ENCODE data around the gene LUZP2.

The LUZP2 gene

DNA sequence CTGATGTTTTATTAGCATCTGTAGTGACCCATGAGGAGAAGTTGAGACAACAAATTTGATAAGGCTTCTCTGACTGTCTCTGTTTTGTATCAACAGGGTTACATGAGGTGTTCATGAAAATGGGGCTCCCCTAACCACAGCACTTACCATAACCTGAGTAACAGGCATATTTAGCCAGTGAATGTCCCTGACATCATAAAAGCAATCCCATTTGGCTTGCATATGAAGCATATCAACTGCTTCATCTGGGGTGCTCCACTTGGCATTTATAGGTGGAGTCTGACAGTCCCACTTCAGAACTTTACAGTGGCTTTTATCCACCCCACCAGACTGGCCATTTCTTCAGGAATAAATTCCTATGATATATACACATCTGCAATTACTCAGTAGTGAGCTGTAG lies 257.6 kb downstream of the LUZP2 start:
- H3K4me3 Mint-ChIP-seq = no peak overlapping the region

DNA sequence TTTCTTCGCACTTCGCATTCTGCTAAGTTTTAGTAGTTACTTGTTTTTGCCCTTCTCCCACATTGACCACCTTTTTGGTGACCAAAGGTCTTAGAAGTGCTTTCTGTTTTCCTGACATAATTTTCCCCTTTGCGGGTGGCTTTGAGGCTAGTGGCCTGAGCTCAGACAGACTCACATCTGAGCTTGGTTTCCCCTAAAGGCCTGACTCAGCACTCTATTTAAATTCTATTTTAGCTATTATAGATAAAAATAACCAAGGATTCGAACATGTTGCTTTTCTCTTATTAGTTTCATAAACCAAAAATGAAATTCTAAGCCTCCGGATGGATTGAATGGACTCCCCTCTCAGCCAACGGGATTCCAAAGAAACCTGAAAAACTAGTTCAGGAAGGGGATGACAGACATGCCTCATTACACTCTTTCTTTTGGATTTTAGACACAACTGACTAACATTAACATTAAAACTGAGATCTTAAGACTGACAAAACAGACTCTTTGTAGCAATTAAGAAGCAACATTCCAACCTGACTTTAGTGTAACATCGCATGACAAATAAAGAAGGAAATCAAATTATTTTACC lies 258.5 kb downstream of the LUZP2 start:
- CTCF ChIA-PET = no interaction called here
- Mint-ChIP-seq H3K4me3 (no peak overlapping the region), H3K27me3 (no peaks in the 10 kb centered on the region), H3K4me1 (no peaks in the 10 kb centered on the region), H3K9me3 (peaks cover 2% of the 10 kb centered on the region), H3K27ac (no peak overlapping the region), H3K36me3 (no peaks in the 10 kb centered on the region)
- no peak for DNase-seq

More for the DNA sequence above, 257.6 kb downstream of the LUZP2 start:
- no peak for DNase-seq
- H3K27me3 Mint-ChIP-seq = no peaks in the 10 kb centered on the region
- H3K9me3 Mint-ChIP-seq = peaks cover 2% of the 10 kb centered on the region
- H3K4me1 Mint-ChIP-seq = no peaks in the 10 kb centered on the region
- CTCF ChIA-PET = no interaction called here
- no peaks in the 10 kb centered on the region for H3K36me3 Mint-ChIP-seq
- no peak overlapping the region for H3K27ac Mint-ChIP-seq

DNA sequence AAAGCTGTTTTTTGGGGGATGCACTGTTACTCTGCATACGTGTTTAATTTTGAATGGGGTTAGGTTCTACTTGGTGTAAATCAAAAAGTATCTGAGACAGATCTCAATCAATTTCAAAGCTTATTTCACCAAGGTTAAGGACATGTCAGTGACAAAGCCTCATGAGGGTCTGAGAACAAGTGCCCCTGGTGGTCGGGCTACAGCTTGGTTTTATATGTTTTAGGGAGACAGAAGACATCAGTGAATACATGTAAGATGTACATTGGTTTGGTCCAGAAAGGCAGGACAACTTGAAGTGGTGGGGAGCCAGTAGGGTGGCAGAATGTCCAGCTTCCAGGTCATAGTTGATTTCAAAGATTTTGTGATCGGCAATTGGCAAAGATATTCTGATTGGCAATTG lies 262.9 kb downstream of the LUZP2 start:
- Mint-ChIP-seq H3K27me3 (no peaks in the 10 kb centered on the region), H3K36me3 (no peaks in the 10 kb centered on the region), H3K9me3 (peaks cover 2% of the 10 kb centered on the region), H3K27ac (no peak overlapping the region), H3K4me1 (no peaks in the 10 kb centered on the region), H3K4me3 (no peak overlapping the region)
- DNase-seq = no peak
- CTCF ChIA-PET = no interaction called here

DNA sequence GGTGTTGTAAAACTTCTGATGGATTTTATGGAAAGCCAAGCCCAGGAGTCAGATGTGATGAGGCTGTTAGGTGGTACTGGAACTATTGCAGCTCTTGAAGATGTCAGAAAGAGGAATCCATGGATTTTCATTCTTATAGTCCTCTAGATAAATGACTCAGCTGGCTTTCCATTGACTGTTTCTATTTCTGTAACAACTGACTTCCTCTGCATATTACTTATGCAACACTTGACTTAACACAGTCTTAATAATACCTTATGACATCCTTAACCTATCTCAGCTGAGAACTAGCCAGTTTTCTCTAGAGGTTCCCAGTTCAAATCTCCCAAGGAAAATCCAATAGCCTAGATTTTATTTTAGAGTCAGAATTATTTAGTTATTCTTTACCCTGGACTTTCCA lies 263.8 kb downstream of the LUZP2 start:
- no peaks in the 10 kb centered on the region for H3K9me3 Mint-ChIP-seq
- no peaks in the 10 kb centered on the region for H3K4me1 Mint-ChIP-seq
- no peak overlapping the region for H3K27ac Mint-ChIP-seq
- no peak for DNase-seq
- no peaks in the 10 kb centered on the region for H3K36me3 Mint-ChIP-seq
- no peak overlapping the region for H3K4me3 Mint-ChIP-seq
- CTCF ChIA-PET = no interaction called here
- H3K27me3 Mint-ChIP-seq = no peaks in the 10 kb centered on the region

DNA sequence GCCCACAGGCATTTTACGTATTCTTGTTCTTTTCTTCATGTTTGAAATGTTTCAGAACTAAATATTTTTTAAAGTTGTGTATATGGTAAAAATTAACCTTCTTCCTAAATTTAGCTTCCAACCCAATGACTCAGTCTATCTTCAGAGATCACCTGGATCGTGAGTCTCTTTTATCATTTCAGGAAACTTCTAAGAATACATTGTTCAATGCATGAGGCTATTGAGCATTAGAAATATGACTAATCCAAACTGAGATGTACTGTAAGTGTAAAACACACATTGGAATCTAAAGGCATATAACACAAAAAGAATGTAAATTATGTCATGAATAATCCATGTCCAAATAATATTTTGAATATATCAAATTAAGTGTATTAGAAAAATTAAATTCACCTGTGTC lies 265.2 kb downstream of the LUZP2 start:
- H3K4me3 Mint-ChIP-seq = no peak overlapping the region
- no peak overlapping the region for H3K27ac Mint-ChIP-seq
- no peaks in the 10 kb centered on the region for H3K9me3 Mint-ChIP-seq
- no peaks in the 10 kb centered on the region for H3K4me1 Mint-ChIP-seq
- no peaks in the 10 kb centered on the region for H3K27me3 Mint-ChIP-seq
- DNase-seq = no peak
- CTCF ChIA-PET = no interaction called here
- H3K36me3 Mint-ChIP-seq = no peaks in the 10 kb centered on the region

DNA sequence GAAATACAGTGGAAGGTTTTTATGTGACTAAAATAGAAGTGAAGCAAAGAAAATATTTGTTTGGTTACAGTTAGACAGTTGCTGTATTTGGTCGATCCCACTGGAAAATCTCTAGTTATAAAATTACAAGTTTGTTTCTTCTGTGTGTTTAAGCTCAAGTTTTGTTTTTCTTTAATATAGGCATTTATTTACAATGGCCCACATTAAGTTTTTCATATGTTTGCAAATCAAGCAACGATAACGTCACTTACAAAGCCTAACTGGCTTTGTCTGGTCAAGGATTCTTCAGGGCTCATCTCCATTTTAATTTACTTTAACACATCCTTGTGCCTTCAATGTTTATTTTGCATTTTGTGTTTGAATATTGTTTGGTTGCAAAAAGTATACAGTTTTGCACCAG lies 270.6 kb downstream of the LUZP2 start:
- peaks cover 7% of the 10 kb centered on the region for H3K9me3 Mint-ChIP-seq
- H3K4me3 Mint-ChIP-seq = no peak overlapping the region
- no peak overlapping the region for H3K27ac Mint-ChIP-seq
- H3K36me3 Mint-ChIP-seq = no peaks in the 10 kb centered on the region
- no peaks in the 10 kb centered on the region for H3K27me3 Mint-ChIP-seq
- no peaks in the 10 kb centered on the region for H3K4me1 Mint-ChIP-seq
- CTCF ChIA-PET = no interaction called here
- no peak for DNase-seq

DNA sequence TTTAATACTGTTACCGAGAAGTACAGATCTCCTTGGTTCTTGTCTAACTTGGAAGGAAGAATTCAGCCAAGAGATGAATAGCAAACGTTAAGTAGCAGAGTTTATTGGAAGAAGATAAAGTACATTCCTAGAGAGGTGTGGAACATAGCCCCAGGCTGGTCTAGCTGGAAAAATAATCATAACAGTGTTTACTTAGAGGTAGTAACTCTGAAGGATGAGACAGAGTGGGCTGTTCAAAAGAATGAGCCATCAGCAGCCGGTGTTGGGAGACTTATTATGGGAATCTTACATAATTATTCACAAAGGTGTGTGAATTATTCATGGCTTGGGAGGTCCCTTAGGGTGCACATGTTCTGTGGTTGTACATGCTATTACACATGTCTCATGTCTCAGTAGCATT lies 276.5 kb downstream of the LUZP2 start:
- CTCF ChIA-PET = no interaction called here
- peaks cover 11% of the 10 kb centered on the region for H3K9me3 Mint-ChIP-seq
- no peak for DNase-seq
- H3K36me3 Mint-ChIP-seq = no peaks in the 10 kb centered on the region
- H3K27me3 Mint-ChIP-seq = no peaks in the 10 kb centered on the region
- H3K4me3 Mint-ChIP-seq = no peak overlapping the region
- no peaks in the 10 kb centered on the region for H3K4me1 Mint-ChIP-seq
- no peak overlapping the region for H3K27ac Mint-ChIP-seq

DNA sequence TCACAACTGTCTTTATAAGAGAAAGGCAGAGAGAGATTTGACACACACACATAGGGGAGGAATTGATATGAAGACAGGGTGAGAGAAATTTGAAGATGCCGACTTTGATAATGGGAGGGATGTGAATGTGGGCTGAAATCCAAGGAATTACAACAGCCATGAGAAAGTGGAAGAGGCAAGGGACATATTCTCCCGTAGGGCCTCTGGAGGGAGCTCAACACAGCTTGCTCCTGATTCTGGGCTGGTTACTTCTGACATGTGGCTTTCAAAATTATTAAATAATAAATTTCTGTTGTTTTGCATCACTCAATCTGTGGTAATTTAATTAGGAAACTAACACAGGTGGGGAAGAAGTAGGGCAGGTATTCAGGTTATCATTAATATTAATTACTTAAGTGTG lies 282.9 kb downstream of the LUZP2 start:
- Mint-ChIP-seq H3K4me1 (no peaks in the 10 kb centered on the region), H3K36me3 (no peaks in the 10 kb centered on the region), H3K4me3 (no peak overlapping the region), H3K27me3 (no peaks in the 10 kb centered on the region), H3K9me3 (peaks cover 2% of the 10 kb centered on the region), H3K27ac (peak overlapping the region; percentile 53)
- CTCF ChIA-PET = no interaction called here
- no peak for DNase-seq

DNA sequence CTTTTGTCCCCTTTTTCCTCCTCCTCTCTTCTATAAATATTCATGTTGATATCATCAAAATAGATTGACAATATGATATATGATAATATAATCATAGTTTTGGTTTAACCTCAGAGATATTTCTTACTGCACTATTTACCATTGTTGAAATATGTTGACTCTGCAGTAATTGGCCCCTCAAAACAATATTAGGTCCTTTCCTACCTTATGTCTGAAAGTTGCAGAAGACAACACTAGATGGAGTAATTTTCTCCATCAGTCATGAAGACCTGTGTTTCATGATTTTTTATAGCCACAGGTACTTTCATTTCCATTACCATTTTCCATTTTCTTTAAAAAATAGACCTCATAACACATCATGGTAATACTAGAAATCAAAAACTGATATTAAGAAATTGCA lies 284.4 kb downstream of the LUZP2 start:
- no peak for DNase-seq
- Mint-ChIP-seq H3K4me1 (no peaks in the 10 kb centered on the region), H3K27me3 (no peaks in the 10 kb centered on the region), H3K9me3 (peaks cover 5% of the 10 kb centered on the region), H3K4me3 (no peak overlapping the region), H3K27ac (no peak overlapping the region), H3K36me3 (no peaks in the 10 kb centered on the region)
- CTCF ChIA-PET = no interaction called here

DNA sequence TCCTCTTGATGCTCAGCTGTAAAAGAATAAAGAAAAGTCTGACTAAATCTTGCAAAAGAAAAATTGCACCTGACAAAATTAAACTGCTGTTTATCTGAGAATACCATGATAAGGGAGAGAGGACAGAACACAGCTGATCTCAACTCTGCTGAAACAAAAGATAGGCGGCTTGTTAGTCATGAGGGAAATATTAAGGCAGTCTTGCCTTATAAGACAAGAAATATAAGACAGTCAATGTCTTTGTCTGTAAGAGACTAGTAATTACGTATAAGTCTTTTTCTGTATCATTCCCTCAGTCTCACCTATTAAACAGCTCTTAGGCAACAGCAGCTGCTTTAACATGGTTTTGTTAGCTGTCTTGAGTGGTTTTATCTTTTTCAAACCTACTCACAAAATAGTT lies 296.6 kb downstream of the LUZP2 start:
- Mint-ChIP-seq H3K27me3 (no peaks in the 10 kb centered on the region), H3K4me1 (no peaks in the 10 kb centered on the region), H3K27ac (no peak overlapping the region), H3K9me3 (peaks cover 5% of the 10 kb centered on the region), H3K36me3 (no peaks in the 10 kb centered on the region), H3K4me3 (no peak overlapping the region)
- DNase-seq = no peak
- CTCF ChIA-PET = no interaction called here

DNA sequence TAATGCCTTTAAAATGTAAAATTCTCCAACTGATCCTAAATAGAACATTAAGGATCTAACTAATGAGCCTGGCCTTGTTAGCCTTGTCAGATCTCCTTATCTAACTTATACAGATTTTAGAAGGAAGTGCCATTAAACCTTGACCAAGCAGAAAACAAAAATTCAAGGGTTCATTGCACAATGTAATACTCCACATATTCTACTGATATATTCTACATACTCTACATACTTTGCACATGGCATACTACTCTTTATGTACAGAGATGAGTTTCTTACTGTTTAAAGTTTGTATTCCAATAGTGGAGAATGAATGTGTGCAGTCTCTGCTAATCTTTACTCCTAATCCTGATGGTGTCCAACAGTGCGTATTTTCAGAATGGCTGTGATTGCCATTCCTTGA lies 297.2 kb downstream of the LUZP2 start:
- Mint-ChIP-seq H3K9me3 (peaks cover 5% of the 10 kb centered on the region), H3K4me1 (no peaks in the 10 kb centered on the region), H3K4me3 (no peak overlapping the region), H3K27ac (no peak overlapping the region), H3K27me3 (no peaks in the 10 kb centered on the region), H3K36me3 (no peaks in the 10 kb centered on the region)
- DNase-seq = no peak
- CTCF ChIA-PET = no interaction called here

DNA sequence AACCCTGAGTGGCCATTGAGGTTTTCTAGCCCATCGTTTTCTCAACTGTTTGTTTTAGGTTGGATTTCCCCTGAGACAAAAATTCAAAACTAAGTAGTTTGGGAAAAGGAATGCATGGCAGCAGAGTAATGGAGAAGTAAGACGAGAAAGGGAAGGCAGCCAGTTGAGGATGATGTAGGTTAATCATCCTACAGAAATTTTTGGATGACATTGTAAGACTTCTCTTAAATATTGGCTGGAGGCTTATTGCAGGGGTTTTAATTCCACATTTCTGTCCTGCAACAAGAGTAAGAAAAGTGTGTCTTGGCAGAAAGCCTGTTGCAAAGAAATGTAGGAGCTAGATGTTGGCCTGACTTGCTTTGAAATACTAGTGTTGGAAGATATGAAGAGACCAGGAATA lies 308.8 kb downstream of the LUZP2 start:
- Mint-ChIP-seq H3K27ac (no peak overlapping the region), H3K36me3 (no peaks in the 10 kb centered on the region), H3K9me3 (peaks cover 15% of the 10 kb centered on the region), H3K4me1 (no peaks in the 10 kb centered on the region), H3K4me3 (no peak overlapping the region), H3K27me3 (no peaks in the 10 kb centered on the region)
- DNase-seq = no peak
- CTCF ChIA-PET = no interaction called here

DNA sequence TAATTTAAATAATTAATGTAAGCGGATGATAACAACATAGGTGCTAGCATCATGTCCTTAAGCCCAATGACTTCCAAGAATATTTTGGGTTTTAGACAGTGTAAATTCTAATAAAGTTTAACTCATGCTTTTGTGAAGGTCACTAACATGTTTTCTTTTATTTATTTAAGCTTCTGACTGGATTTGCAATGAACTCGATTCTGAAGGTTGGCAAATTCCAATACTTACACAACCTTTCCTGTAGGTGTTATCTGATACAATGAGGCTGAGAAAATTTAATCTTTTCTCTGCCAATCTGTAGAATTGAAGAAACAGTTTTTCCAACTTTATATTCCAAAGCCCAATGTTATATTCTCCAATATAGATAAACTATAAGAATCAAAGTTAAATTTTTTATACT lies 311.3 kb downstream of the LUZP2 start:
- CTCF ChIA-PET = no interaction called here
- DNase-seq = no peak
- no peak overlapping the region for H3K4me3 Mint-ChIP-seq
- H3K27ac Mint-ChIP-seq = no peak overlapping the region
- no peaks in the 10 kb centered on the region for H3K36me3 Mint-ChIP-seq
- H3K27me3 Mint-ChIP-seq = no peaks in the 10 kb centered on the region
- no peaks in the 10 kb centered on the region for H3K4me1 Mint-ChIP-seq
- H3K9me3 Mint-ChIP-seq = peaks cover 26% of the 10 kb centered on the region

DNA sequence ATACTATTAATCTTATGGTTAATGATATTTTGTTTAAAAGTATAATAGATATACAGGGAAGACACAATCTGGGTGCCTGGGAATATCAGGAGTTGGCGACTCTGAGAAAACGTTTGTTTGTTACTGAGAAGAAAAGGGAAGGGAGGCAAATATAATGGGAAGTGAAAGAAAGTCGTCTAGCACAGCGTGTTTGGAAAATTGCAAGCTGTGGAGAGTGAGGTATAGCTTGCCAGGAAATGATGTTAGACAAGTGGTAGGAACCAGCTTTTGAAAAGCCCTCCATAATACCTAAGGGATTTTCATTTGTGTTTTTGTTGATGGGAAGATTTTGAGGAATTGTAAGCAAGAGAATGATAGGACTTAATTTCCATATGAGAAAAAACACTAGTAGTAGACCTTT lies 322.2 kb downstream of the LUZP2 start:
- Mint-ChIP-seq H3K36me3 (no peaks in the 10 kb centered on the region), H3K27me3 (no peaks in the 10 kb centered on the region), H3K4me1 (no peaks in the 10 kb centered on the region), H3K4me3 (no peak overlapping the region), H3K9me3 (peaks cover 17% of the 10 kb centered on the region), H3K27ac (no peak overlapping the region)
- CTCF ChIA-PET = no interaction called here
- no peak for DNase-seq

DNA sequence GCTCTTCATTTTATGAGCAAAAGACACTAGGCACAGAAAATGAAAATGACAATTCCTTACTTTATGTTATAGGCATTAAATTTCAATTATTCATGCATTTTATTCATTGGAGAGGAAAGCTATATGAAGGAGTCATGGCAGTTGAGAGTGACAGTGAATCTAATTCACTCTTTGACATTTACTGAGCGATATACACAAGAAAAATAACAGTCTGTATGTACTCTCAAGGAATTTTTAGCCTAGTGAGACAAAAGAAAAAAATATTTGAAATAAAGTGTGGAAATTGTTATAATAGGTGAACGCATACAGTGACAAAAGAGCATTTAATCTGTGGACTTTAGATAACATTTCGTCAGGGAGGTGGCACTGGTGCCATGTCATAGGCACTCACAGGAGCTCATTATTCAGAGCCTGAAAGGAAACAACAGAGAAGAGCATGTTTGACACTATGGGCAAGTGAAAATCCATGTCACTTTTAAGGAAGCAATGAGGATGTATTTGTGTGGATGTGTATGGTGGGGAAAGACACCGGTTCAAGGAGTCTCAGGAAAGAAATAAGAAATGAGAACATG lies 323.1 kb downstream of the LUZP2 start:
- H3K27me3 Mint-ChIP-seq = no peaks in the 10 kb centered on the region
- H3K4me3 Mint-ChIP-seq = no peak overlapping the region
- H3K9me3 Mint-ChIP-seq = peaks cover 15% of the 10 kb centered on the region
- DNase-seq = no peak
- H3K27ac Mint-ChIP-seq = no peak overlapping the region
- CTCF ChIA-PET = no interaction called here
- no peaks in the 10 kb centered on the region for H3K4me1 Mint-ChIP-seq
- H3K36me3 Mint-ChIP-seq = no peaks in the 10 kb centered on the region

DNA sequence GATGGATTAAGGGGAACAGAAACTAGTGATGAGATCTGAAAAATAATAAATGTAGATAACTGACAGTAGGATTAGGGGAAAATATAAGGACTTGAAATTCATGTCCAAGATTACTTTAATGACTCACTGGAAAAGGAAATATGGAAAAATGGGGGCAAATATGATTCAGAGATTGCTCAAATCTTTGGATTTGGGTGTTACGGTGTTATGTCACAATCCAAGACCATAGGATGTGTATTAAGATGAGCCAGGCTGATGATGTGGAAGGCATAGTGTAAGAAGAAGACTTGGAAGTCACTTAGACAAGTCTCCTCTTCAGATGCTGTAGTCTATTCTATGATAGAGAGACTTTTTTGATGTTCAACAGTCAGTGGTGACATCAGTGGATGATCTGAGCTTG lies 323.7 kb downstream of the LUZP2 start:
- Mint-ChIP-seq H3K4me1 (no peaks in the 10 kb centered on the region), H3K4me3 (no peak overlapping the region), H3K36me3 (no peaks in the 10 kb centered on the region), H3K27ac (no peak overlapping the region), H3K27me3 (no peaks in the 10 kb centered on the region), H3K9me3 (peaks cover 15% of the 10 kb centered on the region)
- CTCF ChIA-PET = no interaction called here
- no peak for DNase-seq

All from activated naive CD4-positive, alpha-beta T cell treated with anti-CD3 and anti-CD28 coated beads, Interleukin-2, amount 10 ng/mL, durations not matched to agents 7 days and 5 days (primary cell).